Tibial nerve (tissue), 3 donors: ENCODE measurements around the gene PLCB4.

ENCODE experiments used
- CTCF ChIP-seq, 5 experiments: fragments of 200-600 bp in 3 of 5; fragments of 450-650 bp in 2 of 5; sonication (generic) in 3 of 5; IDR thresholded peaks; one replicate each; pipeline ENCODE4 v1.5.1; 2016 to 2019; ENCODE audit warnings: antibody characterized with exemption in 5 of 5, mild to moderate bottlenecking in 3 of 5, moderate library complexity in 2 of 5
- POLR2A ChIP-seq, 2 donors: fragments of 450-650 bp; IDR thresholded peaks; one replicate each; pipeline ENCODE4 v1.6.1; 2017; ENCODE audit warnings: antibody characterized with exemption in 2 of 2, mild to moderate bottlenecking in 2 of 2, moderate library complexity in 2 of 2

GRCh38 chr20:9338101-9338500 is 269.2 kb downstream of the PLCB4 start:
- TF ChIP-seq CTCF (IDR thresholded peaks at IDR 0.05) (no peak), POLR2A (IDR thresholded peaks at IDR 0.05) (no peak)
